GM12874 (cell line): ENCODE results near the gene PADI2.

Experiments used
- TF ChIP-seq, protein P1 (sequence below): IDR thresholded peaks from 2 replicates; pipeline ENCODE4 v1.5.1; 2011; ENCODE audit warnings: low read depth, mild to moderate bottlenecking, control low read depth, low read length, moderate library complexity; ENCODE audit not compliant: insufficient read depth

The PADI2 gene

DNA sequence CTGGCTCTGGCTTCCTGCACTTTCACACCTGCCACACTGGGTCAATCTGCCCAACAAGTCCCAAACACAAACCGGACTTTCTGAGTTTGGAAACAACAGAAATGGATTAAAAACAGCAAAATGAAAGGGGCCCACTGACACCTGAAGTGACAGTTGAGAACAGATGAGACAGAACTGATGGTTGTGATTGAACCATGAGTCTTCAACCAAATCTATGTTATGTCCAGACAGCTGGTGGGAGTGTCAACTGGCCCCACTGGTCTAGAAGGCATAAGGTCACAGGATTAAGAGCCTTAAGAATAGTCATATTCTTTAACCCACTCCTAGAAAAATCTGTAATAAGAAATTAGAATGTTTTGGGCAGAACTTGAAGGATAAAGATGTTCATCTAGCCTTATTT, 94.5 kb downstream of the PADI2 start:
- TF ChIP-seq, protein P1, sequence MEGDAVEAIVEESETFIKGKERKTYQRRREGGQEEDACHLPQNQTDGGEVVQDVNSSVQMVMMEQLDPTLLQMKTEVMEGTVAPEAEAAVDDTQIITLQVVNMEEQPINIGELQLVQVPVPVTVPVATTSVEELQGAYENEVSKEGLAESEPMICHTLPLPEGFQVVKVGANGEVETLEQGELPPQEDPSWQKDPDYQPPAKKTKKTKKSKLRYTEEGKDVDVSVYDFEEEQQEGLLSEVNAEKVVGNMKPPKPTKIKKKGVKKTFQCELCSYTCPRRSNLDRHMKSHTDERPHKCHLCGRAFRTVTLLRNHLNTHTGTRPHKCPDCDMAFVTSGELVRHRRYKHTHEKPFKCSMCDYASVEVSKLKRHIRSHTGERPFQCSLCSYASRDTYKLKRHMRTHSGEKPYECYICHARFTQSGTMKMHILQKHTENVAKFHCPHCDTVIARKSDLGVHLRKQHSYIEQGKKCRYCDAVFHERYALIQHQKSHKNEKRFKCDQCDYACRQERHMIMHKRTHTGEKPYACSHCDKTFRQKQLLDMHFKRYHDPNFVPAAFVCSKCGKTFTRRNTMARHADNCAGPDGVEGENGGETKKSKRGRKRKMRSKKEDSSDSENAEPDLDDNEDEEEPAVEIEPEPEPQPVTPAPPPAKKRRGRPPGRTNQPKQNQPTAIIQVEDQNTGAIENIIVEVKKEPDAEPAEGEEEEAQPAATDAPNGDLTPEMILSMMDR: no peak

DNA sequence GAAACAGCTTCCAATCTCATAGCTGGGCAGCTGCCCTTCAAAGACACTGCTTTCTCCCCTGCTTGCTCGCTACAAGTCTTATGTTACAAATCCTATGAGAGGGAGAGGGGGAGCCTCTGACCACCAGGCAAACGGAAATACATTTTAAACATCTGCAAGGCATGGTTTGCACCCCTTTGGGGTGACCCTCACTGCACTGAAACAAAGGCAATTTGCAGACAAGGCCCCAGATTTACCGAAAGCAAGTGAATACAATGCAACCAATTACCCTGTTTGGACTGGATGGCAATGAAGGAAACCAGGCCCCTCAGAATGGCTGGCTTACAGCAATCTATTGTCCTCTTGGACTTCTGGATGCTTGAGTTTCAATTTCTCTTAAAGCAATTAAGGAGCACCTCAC, 95.7 kb downstream of the PADI2 start:
- TF ChIP-seq, protein P1: no peak

DNA sequence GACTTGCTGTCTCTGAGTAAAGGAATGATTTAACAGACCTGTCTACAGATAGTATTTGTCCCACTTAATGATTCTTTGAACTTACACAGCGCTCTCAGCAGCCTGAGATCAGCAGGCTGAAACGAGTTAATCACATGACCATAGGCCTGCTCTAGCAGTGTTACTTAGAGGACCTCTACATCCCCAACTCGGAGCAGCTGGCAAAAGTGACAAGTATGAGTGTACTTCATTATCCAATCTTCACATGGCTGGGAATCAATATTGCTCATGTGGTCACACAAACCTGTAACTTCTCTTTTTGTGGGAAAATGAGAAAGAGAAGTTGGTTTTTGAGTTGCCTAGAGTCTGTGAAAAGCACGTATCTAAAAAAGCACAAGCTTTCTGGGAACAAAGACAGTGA, 96.1 kb downstream of the PADI2 start:
- TF ChIP-seq, protein P1: no peak

DNA sequence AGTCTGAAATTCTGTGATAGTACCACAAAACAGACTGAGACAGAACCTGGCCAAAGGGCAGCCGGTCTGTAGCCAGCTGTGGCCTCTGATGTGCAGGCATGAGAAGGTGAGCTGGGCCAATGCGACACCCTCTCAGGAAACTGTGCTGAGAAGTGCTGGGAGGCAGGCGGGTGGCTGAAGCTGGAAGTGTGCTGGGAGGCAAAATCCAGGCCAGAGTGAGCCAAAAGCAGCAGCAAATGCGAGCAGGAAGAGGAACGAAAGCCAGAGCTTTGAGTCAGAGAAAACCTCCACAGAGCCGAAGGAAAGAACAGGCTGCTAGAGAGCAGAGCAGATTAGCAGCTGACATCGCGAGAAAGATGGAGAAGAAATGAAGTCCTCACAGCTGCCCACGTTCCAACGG, 97.4 kb downstream of the PADI2 start:
- TF ChIP-seq, protein P1: no peak

DNA sequence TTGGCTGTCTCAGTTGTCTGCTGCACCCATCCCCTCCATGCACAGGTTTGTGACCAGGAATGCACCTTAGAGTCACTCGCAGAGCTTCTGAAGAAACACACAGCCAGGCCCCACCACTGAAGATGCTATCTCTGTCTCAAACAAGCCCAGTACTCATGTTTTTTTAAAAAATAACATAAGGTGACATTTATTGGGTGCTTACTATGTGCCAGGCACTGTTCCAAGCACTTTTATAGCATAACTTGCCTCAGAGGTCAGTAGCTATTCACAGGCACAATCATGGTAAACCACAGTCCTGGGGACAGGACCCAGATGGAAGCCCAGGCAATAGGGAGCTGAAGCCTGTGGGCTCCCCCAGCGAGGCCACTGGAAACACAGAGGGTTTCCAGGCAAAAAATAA, 98.7 kb downstream of the PADI2 start:
- TF ChIP-seq, protein P1: no peak

DNA sequence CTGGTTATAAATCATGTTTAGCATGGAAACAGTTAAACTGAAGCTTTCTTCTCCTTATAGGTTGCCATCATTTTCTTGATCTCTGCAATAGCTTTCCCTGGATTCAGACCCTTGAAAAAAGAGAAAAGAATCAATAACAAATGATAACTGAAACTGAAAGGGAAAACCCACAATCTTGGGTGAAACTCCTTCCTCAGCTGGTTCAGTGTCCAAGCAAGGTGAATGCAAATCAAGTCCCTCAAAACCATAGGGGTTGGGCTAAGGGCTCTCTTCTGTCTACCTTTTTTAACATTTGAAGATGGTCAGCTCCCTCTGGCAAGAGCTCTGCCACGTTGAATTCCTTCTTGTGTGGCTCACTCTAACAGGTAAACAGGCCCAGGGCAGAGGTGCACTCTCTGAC, 100.4 kb downstream of the PADI2 start:
- TF ChIP-seq, protein P1: no peak

DNA sequence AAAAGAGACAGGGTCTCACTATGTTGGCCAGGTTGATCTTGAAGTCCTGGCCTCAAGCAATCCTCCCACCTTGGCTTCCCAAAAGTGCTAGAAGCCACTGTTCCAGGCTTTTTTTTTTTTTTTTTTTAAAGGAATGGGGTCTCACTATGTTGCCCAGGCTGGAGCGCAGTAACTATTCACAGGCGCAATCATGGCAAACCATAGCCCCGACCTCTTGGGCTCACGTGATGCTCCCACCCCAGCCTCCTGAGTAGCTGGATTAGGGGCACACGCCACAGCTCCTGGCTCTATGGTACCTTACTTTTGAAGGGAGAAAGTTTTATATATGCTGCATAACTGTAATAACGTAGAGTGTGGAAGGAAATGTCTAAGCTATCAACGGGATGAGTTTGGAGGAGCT, 101.8 kb downstream of the PADI2 start:
- TF ChIP-seq, protein P1: no peak
